ENCODE measurements around the gene ANTXRL.
"Not testable (repeated sequence)": the region's sequence is repeated elsewhere in the genome, so short reads cannot be mapped to it uniquely, and the experiment has no call there.

Gene ANTXRL

DNA sequence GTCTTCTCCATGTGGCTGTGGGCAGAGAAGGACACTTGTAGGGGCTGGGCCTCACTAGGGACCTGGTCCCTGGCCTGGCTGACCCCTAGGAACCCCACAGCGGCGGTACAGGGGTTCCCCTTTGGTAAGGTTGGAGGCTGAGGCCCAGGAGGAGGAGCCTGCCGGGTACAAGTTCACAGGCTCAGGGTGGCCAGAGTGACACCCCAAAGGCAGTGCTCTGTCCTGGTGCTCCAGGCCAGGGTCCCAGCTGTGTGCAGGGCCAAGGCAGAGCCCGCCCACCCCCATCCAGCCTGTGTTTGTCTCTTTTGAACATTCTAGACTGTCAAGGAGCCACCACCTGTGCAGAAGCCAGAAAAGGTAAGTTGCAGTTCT lies 23.3 kb downstream of the ANTXRL start:
- no peak for DNase-seq

DNA sequence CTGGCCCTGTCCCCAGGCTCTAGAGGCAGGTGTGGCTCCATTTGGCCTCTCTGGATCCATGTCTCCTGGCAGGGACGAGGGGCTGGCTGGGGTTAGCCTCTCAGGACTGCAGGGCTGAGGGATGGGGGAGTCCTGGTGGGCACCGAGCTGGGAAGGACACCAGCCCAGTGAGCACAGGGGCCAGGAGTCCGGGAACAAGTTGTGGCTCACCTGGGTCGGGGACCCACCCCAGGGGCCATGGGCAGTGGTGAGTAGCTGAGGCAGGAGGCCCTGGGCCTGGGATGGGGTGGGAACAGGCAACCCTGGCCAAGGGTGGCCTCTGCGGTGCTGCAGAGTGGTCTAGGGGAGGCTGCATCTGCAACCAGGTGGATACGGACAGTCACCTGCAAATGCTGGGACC lies 24.1 kb downstream of the ANTXRL start:
- no peak for DNase-seq

DNA sequence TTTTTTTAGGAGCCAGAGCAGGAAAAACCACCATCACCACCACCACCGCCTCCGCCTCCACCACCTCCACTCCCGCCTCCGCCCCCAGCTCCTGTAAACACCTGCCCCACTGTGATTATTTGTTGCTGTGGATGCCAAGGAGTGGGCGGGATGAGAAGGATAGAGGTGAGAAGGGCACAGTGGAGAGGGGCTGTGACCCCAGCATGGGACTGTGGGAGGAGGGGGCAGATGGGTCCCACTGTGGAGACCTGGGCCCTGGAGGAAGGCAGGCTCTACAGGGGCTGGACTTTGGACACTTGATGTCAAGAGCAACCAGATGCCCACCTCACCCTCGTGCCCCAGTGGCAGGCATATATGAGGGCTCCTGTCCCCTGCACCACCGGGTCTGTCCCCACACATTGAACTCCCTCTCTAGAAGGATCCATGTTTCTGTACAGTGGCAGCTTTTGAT lies 24.7 kb downstream of the ANTXRL start:
- DNase-seq, result no peak

DNA sequence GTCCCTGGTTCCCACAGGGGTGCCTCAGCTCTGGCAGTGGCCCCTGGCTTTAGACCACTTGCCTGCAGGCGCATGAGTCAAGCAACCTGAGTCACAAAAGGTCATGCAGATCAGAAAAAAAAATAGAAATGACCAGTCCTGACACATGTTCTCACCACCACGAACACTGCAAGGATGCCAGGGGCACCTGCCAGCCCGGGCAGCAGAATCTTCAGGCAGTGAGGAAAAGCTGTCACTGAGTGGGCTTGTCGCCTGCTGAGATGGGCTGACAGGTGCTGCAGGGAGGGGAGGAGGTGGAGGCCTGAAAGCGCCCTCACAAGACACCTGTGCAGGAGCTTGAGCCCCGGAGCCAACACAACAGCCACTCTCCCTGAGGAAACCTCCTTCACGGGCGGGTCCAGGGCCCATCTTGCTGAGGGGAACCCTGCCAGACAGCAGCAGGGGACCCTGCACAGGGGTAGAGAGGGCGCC lies 25.2 kb downstream of the ANTXRL start:
- DNase-seq, result not testable (repeated sequence)

DNA sequence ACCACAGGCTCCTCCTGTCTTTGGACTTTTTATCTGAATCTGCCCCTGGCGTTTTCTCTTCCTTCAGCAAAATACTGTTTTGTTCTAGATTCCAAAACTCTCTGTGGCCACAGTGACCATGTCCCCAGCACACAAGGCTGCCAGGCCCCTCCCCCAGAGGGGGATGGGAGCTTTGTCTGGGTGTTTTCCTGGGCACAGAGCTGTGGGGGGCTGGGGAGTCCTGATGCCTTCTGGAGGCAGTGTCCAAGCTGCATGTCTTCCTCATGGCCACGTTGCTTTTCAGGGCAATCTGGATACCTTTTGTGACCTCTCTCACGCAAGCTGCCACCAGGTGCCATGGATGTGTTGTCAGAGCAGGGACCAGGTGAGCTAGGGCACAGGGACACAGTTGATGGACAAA lies 26.2 kb downstream of the ANTXRL start:
- DNase-seq, result no peak

DNA sequence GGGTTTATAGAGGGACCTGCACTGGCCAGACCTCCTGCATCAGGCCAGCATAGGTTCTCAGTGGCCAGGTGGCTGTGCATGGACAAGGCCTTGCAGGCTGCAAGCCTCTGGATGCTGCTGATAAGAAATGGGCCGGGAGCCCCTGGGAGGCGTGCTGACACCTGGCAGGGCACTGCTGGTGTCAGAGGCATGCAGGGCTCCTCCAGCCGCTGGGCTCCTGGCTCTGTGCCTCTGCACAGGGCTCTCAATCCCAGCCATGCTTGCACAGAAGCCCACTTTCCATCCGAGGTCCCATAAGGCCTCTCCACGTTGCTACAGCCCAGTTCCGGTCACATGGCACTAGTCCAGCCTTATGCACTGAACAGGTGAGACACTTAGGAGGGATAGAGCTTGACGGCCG lies 27.3 kb downstream of the ANTXRL start:
- no peak for DNase-seq

DNA sequence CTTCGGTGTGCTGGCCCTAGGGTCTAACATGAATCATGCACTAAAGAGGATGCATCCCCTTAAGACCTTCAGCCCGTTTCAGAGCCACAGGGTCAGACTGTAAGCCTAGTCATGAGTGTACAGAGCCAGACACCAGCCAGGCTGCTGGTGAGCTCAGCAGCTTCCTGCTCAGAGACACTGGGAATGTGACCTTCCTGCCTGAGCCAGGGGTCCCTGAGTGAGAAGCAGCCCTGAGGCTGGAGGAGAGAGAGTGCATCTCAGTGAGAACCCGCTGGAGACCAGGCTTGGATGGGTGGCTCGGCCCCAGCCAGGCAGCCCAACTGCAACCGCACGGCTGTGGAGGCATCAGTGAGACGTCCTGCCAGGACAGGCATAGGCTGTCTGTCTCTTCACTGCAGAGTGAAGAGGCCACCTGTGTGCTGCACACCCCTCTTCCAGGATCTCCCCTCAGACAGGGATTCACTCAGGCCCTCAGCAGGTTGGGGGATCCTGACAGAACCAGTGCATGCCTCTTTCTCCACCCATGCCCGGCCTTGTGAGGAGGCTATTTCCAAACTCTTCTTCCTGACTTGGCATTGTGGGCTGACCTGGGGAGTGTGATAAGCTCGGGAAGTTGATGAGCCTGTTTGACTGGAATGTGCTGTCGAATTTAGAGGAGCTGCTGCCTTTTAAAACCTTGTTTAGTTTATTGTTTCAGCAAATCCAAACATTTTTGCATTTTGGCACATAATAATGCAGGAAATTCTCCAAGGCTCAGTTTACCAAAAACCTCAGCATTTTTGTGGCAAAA lies 28.5 kb downstream of the ANTXRL start:
- DNase-seq, result not testable (repeated sequence)

DNA sequence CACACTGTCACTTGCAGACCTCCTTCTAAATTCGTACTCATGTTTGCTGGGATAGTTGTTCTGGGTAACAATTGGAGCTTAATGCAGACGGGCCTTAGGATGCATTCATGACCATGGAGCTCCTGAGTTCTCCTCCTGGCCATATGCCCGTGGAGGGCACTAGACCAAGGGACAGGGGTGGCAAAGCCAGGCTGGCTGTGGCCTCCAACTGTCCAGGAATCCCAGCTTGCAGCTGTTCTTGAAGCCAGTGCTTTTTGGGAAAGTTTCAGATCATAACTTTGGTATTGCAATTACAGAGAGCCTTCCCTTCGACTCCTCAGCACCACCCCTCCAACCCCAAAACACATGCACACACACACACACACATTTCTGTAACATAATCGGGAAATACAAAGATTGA lies 30.6 kb downstream of the ANTXRL start:
- no peak for DNase-seq

DNA sequence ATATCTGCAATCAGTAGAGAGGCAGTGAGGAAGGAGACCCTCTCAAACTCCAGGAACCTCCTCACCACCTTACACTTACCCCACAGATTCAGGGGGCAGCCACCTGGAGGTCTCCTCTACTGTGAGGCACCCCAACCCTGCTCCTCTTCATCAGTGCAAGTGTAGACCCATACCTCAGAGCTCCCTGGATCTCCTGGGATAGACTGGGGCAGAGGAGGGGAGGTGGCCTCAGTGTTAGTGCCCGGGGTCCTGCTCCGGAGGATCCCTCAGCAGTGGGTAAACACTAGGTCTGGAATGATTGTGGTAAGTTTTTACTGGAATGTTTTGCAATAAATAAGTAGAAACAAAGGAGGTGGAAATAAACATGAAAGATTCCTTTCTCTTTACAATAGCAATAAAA lies 31.1 kb downstream of the ANTXRL start:
- no peak for DNase-seq

DNA sequence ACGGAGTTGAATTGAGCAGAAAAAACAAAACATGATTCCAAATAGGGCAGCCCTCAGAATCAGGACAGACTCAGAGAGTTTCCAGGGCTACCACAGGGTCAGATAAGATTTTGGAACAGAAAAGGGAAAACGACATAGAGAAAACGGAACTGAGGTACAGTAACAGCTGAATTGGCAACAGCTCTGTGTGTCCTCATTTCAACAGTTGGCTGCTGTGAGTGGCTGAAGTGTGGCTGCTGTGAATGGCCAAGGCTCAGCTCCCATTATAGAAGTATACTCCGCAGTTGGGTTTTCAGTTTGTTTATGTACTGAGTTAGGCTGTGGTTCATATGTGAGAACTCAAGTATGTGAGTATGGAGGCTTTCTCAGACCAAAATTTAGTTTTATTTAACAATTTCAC lies 32.0 kb downstream of the ANTXRL start:
- DNase-seq, result no peak

DNA sequence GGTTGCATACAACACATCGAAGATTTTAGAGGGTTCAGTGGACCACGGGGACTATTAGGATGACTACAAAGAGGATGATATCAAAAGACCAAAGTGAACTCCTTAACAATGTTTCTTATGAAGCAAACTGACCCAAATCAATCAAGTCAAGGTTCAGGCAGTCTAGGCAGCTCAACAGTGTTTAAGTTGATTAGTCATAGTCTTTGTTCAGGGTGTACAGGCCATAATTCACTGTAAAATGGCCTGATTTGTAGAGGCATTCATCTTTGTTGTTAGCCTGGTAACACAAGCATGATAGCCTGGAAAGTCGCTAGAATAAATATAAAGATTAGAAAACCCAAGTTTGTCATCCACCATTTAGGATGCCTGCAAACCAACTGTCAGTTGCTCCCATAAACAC lies 32.6 kb downstream of the ANTXRL start:
- DNase-seq, result no peak

DNA sequence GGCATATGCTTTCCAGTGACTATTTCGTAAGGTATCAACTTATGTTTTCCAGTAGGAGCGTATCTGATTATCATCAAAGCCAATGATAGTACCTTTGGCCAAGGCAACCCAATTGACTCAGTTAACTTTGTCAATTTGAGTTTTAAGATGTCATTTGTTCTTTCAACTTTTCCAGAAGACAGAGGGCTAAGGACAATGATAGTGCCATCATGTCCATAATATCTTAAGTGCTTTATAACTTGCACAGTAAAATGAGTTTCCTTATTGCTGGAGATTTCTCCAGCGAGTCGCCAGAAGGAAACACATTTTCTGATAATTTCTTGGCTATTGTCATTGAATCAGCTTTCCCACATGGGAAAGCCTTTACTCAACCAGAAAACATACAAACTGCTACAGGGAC lies 35.0 kb downstream of the ANTXRL start:
- no peak for DNase-seq

DNA sequence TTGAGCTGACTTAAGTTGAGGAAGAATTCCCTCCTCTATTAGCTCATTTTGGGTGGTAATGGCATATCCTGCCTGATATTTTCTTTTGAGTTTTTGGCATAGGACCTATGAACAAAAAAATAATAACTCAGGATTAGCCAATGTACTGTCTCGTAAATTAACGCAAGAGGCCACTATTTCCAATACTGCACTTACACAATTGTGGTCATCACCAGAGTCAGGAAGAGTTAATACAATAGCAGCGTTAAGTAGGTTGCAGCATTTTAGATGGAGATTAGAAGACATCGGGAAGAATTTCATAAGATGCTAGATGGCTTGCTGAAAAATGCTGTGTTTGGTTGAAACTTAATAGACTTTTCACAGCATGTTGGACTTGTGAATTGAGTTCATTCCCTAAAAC lies 36.4 kb downstream of the ANTXRL start:
- no peak for DNase-seq

DNA sequence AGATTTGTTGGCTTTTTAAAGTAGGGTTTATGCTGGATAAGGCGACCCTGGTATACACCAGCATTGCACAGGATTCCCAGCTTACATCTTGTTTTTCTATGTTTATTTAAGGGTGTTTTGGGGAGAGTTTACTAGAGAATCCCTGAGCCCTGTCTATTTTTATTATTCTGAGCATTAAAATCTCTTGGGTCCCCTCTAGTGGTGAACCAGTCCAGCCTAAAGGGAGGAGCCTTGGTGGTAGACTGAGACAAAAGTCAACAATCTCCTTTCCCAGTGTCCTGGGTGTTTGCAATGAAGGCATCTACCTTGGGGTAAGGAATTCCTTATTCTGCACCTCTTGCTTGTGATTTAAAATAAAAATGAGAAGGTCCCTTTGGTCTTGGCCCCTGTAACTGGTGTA lies 38.2 kb downstream of the ANTXRL start:
- DNase-seq, result no peak

DNA sequence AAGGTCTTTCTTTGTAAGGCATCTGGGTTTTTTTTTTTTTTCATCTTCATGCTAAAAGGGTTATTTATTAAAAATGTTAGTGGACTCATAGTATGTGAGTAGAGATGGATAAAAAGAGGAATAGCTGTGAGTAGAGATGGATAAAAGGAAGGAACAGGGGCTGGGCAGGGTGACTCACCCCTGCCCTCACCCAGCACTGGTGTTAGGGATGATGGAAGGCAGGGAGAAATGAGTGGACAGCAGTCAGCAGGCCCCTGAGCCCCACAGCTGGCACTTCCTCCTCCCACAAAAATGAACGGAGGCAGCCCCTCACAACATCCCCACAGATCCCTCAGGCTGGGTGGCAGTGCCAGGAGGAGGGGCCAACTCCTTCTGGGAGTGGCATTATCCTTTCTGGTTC lies 39.3 kb downstream of the ANTXRL start:
- DNase-seq, result no peak

DNA sequence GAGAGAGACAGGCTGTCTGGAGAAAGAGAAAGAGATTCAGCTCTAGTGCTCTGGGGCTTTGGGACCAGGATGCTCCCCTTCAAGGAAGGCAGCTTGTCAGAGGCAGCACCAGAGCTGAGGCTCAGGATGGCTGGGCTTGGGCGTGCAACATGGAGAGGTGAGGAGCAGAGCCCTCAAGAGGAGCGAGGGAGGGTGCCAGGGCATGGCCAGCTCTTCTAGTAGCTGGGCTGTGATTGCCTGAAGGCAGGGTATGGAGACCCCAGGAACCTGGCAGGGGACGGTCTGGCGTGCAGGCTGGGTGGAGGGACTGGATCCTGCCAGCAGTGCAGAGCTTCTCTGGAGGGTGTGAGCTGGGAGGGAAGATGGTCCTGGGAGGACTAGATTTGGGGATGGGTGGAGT lies 40.2 kb downstream of the ANTXRL start:
- DNase-seq, result no peak

DNA sequence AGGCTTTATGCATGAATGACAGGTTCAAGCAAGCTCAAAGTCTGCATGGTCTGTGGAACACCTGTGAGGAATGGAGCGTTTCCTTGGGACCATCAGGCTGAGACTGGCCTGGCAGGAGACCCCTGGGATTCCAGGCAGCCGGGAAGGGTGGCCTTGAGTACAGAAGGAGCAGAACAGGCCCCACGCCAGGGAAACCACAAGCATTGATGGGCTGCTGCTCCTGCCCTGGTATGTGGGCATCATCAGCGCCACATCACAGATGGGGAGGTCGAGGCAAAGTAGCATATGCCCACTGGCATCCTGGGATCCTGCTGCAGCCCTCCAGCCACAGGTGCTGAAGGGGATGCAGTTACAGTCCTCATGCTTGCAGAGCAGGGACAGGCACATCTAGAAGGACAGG lies 40.9 kb downstream of the ANTXRL start:
- no peak for DNase-seq

DNA sequence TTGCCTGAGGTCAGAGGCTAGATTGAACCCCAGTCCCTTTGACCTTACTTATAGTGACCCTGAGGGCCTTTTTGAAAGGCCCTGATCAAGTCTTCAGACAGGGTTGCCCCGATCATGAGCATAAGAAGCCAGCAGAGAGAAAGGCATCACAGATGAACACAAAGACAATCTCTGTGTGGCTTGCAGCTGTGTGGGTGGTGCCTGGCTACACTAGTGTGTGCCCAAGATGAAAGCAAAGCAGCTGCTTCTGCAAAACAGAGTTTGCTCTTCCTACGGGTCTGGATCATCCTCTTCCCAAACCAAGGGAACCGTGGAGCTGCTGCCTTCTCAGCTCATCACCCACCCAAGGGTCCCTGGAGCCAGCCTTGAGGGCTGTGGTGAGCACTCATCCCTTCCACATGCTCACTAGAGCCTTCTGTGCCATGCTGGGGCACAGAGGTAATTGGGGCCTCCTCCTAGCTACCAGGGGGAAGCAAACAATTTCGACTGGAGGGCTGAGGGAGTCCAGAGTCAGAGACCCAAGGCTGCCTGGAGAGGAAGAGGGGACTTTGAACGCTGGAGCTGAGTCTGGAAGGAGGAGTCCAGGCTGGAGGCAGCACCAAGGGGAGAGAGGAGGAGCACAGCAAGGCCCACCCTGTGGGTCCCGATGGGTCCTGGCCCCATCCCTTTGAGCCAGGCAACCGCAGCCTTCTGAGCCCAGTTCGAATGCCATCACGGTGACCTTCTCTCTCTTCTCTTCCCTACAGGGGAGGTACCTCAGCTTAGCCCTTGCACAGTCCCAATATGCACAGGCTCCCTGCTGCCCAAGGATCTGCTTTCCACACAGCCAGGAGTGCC lies 42.3 kb downstream of the ANTXRL start:
- no peak for DNase-seq

DNA sequence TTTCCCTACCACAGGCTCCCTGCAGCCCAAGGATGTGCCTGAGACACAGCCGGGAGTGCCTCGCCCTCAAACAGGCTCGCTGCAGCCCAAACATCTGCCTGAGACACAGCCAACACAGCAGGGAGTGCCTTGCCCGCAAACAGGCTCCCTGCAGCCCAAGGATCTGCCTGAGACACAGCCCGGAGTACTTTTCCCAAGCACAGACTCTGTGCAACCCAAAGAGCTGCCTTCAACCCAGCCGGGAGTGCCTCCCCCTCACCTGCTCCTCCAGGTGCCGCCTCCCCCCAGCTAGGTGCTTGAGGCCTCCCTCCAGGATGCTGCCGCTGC lies 42.9 kb downstream of the ANTXRL start:
- no peak for DNase-seq

DNA sequence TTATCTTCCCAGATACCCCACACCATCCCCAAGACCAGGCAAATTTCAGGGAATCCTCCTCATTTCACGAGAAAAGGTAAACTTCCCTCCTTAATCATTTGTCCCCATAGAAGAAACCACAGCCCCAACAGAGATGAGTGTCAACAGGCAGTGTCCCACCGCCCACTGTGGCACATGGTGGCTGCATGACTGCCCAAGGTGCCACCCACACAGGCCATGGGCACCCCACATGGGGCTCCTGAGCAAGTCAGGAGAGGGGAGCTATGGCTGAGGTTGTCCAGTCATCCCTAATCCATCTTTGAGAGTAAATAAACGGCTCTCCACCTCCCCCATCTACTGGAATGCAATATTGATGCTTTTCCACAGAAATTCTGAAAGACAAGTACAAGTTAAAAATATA lies 44.1 kb downstream of the ANTXRL start:
- no peak for DNase-seq

DNA sequence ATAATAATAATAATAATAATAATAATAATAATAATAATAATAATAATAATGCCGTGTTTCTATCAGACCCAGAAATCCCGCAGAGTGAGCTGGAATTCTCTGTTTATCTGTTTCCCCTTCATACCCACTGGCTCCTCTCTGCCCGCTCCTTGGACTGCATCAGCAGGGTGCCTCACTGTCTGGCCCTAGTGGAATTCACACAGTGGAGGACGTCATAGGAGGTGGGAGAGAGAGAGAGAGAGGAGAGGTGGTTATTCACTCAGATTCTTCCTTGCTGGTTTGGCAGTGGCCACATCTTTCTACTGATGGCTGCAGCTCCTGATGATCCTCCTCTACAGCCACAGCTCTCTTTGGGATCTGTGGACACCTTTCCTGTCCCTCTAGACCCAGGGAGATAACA lies 78.7 kb downstream of the ANTXRL start:
- not testable (repeated sequence) for DNase-seq

DNA sequence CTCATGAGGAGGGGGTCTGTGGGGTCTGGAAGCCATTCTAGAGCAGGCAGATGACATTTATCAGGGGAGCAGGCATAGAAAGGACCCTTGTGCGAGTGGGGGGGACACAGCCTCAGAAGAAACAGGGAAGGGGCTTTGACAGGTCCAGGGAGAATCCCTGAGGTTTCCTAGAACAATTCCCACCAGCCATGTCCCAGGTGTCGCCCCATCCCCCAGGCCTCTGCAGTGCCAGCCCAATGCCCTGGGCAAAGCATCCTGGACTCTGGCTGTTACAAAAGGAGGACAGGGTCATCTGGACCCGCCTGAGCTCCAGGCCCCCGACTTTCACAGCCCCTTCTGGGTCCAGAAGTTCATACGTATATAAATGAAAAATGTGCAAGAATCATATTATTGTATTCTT lies 80.4 kb downstream of the ANTXRL start:
- DNase-seq, result not testable (repeated sequence)

DNA sequence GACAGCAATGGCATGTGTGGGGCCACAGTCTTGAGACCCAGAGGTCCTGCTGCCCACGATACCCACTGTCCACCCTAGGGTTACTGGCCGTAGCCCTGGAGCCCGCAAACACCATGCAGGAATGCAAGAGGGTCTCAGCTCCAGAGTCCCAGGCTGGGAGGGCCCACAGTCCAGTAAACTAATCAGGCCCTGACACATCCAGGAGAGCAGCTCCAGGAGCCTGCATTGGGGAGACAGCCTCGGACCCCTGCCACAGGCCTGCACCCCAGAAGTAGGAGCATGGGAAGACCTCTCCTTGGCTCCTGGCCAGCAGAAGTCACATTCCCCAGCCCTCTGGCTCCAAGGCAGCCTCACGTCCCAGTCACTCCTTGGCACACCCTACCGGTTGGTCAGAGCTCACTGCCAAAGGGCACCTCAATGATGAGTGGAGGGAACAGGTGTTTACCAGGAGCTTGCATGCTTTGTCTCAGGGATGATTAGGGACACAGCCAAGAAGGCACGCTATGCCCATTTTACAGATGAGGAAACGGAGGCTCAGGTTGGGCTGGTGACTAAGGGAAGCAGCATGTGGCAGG lies 81.0 kb downstream of the ANTXRL start:
- not testable (repeated sequence) for DNase-seq

DNA sequence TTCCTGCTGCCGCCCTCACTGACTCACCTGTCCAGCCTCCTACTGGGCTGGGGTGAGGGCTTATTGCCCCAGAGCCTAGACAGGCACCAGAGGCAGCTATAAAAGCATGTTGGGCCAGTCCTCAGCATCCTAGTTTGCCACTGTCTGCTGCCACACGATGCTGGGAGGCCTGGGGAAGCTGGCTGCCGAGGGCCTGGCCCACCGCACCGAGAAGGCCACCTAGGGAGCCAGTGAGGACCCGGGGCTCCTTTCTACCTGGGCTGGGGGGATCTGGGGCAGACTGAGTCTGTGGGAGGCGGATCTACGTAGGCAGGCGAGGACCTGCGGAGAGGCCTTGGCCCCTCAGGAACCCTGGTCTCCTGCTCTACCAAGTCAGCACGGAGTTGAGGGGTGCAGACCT lies 82.2 kb downstream of the ANTXRL start:
- DNase-seq, result not testable (repeated sequence)

Data from DMS153 (cell line).